Measurements from ENCODE around the gene AK1.

AK1 gene

GRCh38 chr9:127897193-127897692 is 19.8 kb upstream of the AK1 start:
- Histone ChIP-seq H3F3A (ENCODE audit: insufficient read depth, low read length) (0 out of 2 replicates have a peak, but pooled peaks cover 4% of the 10 kb centered on the region), H3K4me2 (ENCODE audit: low read depth, low read length) (no peak overlapping the region), H3K27me3 (replicated peaks; ENCODE audit: insufficient read depth, low read length) (no peaks in the 10 kb centered on the region), H3K4me1 (ENCODE audit: low read length) (no peaks in the 10 kb centered on the region; the same call in 1 of the 2 replicates), H2AFZ (ENCODE audit: low read length) (no peak overlapping the region), H3K36me3 (replicated peaks; ENCODE audit: insufficient read depth, low read length) (no peaks in the 10 kb centered on the region), H3K9me3 (replicated peaks; ENCODE audit: insufficient read depth, low read length) (no peaks in the 10 kb centered on the region), H3K9ac (ENCODE audit: low read length) (no peak overlapping the region), H3K79me2 (ENCODE audit: low read length) (no peaks in the 10 kb centered on the region), H3K4me3 (ENCODE audit: low read length) (no peak overlapping the region), H3K27ac (ENCODE audit: low read length) (no peak overlapping the region), H4K20me1 (ENCODE audit: insufficient read depth, low read length) (no peaks in the 10 kb centered on the region), H3K9me2 (replicated peaks; ENCODE audit: insufficient read depth, low read length) (no peaks in the 10 kb centered on the region)
- TF ChIP-seq CTCF (IDR thresholded peaks at IDR 0.05; ENCODE audit: low read length), result no peak
- no peak for TF ChIP-seq EZH2 (optimal IDR thresholded peaks at IDR 0.05; ENCODE audit: low read depth, low read length)
- TF ChIP-seq EZH2phosphoT487 (IDR thresholded peaks at IDR 0.05; ENCODE audit: low read length), result no peak
- no peak for DNase-seq

- no peak for DNase-seq
- Histone ChIP-seq H3K4me2 (ENCODE audit: low read depth, low read length) (no peak overlapping the region), H3K9ac (ENCODE audit: low read length) (no peak overlapping the region), H3K36me3 (replicated peaks; ENCODE audit: insufficient read depth, low read length) (no peaks in the 10 kb centered on the region), H3K79me2 (ENCODE audit: low read length) (no peaks in the 10 kb centered on the region), H3K9me2 (replicated peaks; ENCODE audit: insufficient read depth, low read length) (no peaks in the 10 kb centered on the region), H3K4me1 (ENCODE audit: low read length) (no peaks in the 10 kb centered on the region; the same call in 1 of the 2 replicates), H3F3A (ENCODE audit: insufficient read depth, low read length) (0 out of 2 replicates have a peak, but pooled peaks cover 4% of the 10 kb centered on the region), H3K27me3 (replicated peaks; ENCODE audit: insufficient read depth, low read length) (no peaks in the 10 kb centered on the region), H3K9me3 (replicated peaks; ENCODE audit: insufficient read depth, low read length) (no peaks in the 10 kb centered on the region), H4K20me1 (ENCODE audit: insufficient read depth, low read length) (no peaks in the 10 kb centered on the region), H2AFZ (ENCODE audit: low read length) (no peak overlapping the region), H3K27ac (ENCODE audit: low read length) (no peak overlapping the region), H3K4me3 (ENCODE audit: low read length) (no peak overlapping the region)
- TF ChIP-seq EZH2 (optimal IDR thresholded peaks at IDR 0.05; ENCODE audit: low read depth, low read length), result no peak
- TF ChIP-seq EZH2phosphoT487 (IDR thresholded peaks at IDR 0.05; ENCODE audit: low read length), result no peak
Measured at GRCh38 chr9:127896395-127897192, 19.1 kb upstream of the AK1 start.

- no peaks in the 10 kb centered on the region; the same call in 1 of the 2 replicates for H3K4me1 ChIP-seq (ENCODE audit: low read length)
- H3F3A ChIP-seq (ENCODE audit: insufficient read depth, low read length), result 0 out of 2 replicates have a peak, but pooled peaks cover 4% of the 10 kb centered on the region
- TF ChIP-seq EZH2 (optimal IDR thresholded peaks at IDR 0.05; ENCODE audit: low read depth, low read length) (no peak), EZH2phosphoT487 (IDR thresholded peaks at IDR 0.05; ENCODE audit: low read length) (no peak), CTCF (IDR thresholded peaks at IDR 0.05; ENCODE audit: low read length) (no peak)
- H3K9me2 ChIP-seq (replicated peaks; ENCODE audit: insufficient read depth, low read length), result no peaks in the 10 kb centered on the region
- H3K4me2 ChIP-seq (ENCODE audit: low read depth, low read length), result no peak overlapping the region
- H4K20me1 ChIP-seq (ENCODE audit: insufficient read depth, low read length), result no peaks in the 10 kb centered on the region
- H3K9ac ChIP-seq (ENCODE audit: low read length), result no peak overlapping the region
- H3K27ac ChIP-seq (ENCODE audit: low read length), result no peak overlapping the region
- H3K4me3 ChIP-seq (ENCODE audit: low read length), result no peak overlapping the region
- no peaks in the 10 kb centered on the region for H3K79me2 ChIP-seq (ENCODE audit: low read length)
- H3K9me3 ChIP-seq (replicated peaks; ENCODE audit: insufficient read depth, low read length), result no peaks in the 10 kb centered on the region
- no peaks in the 10 kb centered on the region for H3K27me3 ChIP-seq (replicated peaks; ENCODE audit: insufficient read depth, low read length)
- no peak overlapping the region for H2AFZ ChIP-seq (ENCODE audit: low read length)
- no peak for DNase-seq
- H3K36me3 ChIP-seq (replicated peaks; ENCODE audit: insufficient read depth, low read length), result no peaks in the 10 kb centered on the region
Measured at GRCh38 chr9:127895811-127896210, 18.3 kb upstream of the AK1 start.
